A673 (cell line): Measurements from ENCODE around the gene NPIPA8.
"Not testable (repeated sequence)": the region's sequence is repeated elsewhere in the genome, so short reads cannot be mapped to it uniquely, and the experiment has no call there.

Experiments used
- EZH2 ChIP-seq: fragments of 200-600 bp; sonication (generic); IDR thresholded peaks from 2 replicates; pipeline ENCODE4 v1.6.1; 2017; ENCODE audit warnings: borderline replicate concordance, low read depth, mild to moderate bottlenecking, mixed read lengths, antibody characterized with exemption, low read length; ENCODE audit not compliant: poor library complexity, severe bottlenecking
- TF ChIP-seq, protein P1 (sequence below): fragments of 300-800, 200-600 bp; sonication (generic); conservative IDR thresholded peaks from 2 replicates; pipeline ENCODE4 v1.5.1; 2017; ENCODE audit warnings: low read depth, mild to moderate bottlenecking, antibody characterized with exemption, low read length, moderate library complexity, mixed read lengths

DNA sequence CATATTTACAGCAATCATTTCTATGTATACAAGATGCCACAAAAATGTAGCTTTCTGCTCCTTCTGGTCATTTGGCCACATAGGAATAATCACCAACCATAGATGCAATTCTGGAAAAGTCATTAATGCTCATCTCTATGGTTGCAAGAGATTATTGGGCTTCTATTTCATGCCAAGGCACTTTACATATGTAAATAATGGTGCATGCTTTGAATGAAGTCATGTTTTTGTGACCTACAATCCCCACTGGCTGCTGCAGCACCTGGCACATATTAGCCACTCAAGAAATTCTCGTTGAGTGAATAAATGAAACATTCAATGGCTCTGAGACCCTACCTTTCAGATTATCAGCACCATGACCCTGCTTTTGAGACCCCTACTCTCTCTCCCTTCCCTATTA lies 50.2 kb downstream of the NPIPA8 start:
- TF ChIP-seq, protein P1, sequence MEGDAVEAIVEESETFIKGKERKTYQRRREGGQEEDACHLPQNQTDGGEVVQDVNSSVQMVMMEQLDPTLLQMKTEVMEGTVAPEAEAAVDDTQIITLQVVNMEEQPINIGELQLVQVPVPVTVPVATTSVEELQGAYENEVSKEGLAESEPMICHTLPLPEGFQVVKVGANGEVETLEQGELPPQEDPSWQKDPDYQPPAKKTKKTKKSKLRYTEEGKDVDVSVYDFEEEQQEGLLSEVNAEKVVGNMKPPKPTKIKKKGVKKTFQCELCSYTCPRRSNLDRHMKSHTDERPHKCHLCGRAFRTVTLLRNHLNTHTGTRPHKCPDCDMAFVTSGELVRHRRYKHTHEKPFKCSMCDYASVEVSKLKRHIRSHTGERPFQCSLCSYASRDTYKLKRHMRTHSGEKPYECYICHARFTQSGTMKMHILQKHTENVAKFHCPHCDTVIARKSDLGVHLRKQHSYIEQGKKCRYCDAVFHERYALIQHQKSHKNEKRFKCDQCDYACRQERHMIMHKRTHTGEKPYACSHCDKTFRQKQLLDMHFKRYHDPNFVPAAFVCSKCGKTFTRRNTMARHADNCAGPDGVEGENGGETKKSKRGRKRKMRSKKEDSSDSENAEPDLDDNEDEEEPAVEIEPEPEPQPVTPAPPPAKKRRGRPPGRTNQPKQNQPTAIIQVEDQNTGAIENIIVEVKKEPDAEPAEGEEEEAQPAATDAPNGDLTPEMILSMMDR: not testable (repeated sequence)
- TF ChIP-seq EZH2: not testable (repeated sequence)
